ENCODE measurements around the gene ANKS4B. TPM values are rescaled to one million over a fixed set of nuclear protein-coding genes. Genes with fewer than 3 reads are reported as not detected.

The ANKS4B gene
- total and polyA plus RNA-seq, 2 donors (not counting 3 experiments of a cell fraction or from before 2014, with no cell fraction given): not detected

GRCh38 chr16:21224800-21225199 is 8.7 kb upstream of the ANKS4B start:
- peaks cover 12 to 20% of the 10 kb centered on the region in 2 experiments for H3K27me3 ChIP-seq (ENCODE audit: control insufficient read depth in 2 of 2, insufficient read depth in 2 of 2, low read length in 2 of 2)
- CTCF ChIA-PET: no interaction called here

More at GRCh38 chr16:21224800-21225199, 8.7 kb upstream of the ANKS4B start:
- FAIRE-seq: no peak
- no peak for DNase-seq (ENCODE audit: low read depth, low spot score)
- Histone ChIP-seq H3K4me3 (replicated peaks in 1 of 3; ENCODE audit: insufficient read depth in 1 of 3, low read depth in 1 of 3, low read length in 3 of 3) (no peak overlapping the region), H3K79me2 (ENCODE audit: control insufficient read depth, insufficient read depth, low read length) (no peaks in the 10 kb centered on the region), H2AFZ (ENCODE audit: low read depth, low read length) (no peak overlapping the region), H3K9me3 (replicated peaks; ENCODE audit: control insufficient read depth, insufficient read depth, low read length) (no peaks in the 10 kb centered on the region), H3K4me2 (ENCODE audit: insufficient read depth, low read length) (no peak overlapping the region), H3K9me1 (replicated peaks; ENCODE audit: control insufficient read depth, extremely low read depth, insufficient read depth, low read length) (no peaks in the 10 kb centered on the region), H3K9ac (replicated peaks; ENCODE audit: extremely low read depth, insufficient read depth, low read length) (no peak overlapping the region), H3K27ac (ENCODE audit: insufficient read depth, low read depth, low read length) (no peak overlapping the region), H4K20me1 (replicated peaks; ENCODE audit: control insufficient read depth, extremely low read depth, insufficient read depth, low read length) (no peaks in the 10 kb centered on the region), H3K36me3 (ENCODE audit: control insufficient read depth in 2 of 2, extremely low read depth in 1 of 2, insufficient read depth in 2 of 2, low read length in 2 of 2) (no peaks in the 10 kb centered on the region), H3K4me1 (ENCODE audit: control insufficient read depth, extremely low read depth, insufficient read depth, low read length) (no peaks in the 10 kb centered on the region)
- no TSS peak for BruUV-seq (replicated peaks)
- intact Hi-C loops (cut with micrococcal nuclease) (no loop called here), dilution Hi-C loops (cut with MboI; ENCODE audit: extremely low pct_ligation_motif_present, low sequenced_read_pairs) (no loop called here)
- TF ChIP-seq, protein P1, sequence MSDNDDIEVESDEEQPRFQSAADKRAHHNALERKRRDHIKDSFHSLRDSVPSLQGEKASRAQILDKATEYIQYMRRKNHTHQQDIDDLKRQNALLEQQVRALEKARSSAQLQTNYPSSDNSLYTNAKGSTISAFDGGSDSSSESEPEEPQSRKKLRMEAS (IDR thresholded peaks at IDR 0.05; ENCODE audit: insufficient read depth, insufficient read length): no peak
- TF ChIP-seq FOS (IDR thresholded peaks at IDR 0.05; ENCODE audit: borderline replicate concordance, insufficient read depth, low read length) (no peak), GATA2 (IDR thresholded peaks at IDR 0.05; ENCODE audit: insufficient read depth, insufficient read length, low read depth, low read length) (no peak), POLR2A (IDR thresholded peaks at IDR 0.05; ENCODE audit: low read depth, low read length) (no peak), POLR2AphosphoS5 (IDR thresholded peaks at IDR 0.05; ENCODE audit: insufficient read depth, low read depth, low read length) (no peak), EZH2 (IDR thresholded peaks at IDR 0.05; ENCODE audit: borderline replicate concordance, low read depth, low read length, severe bottlenecking) (no peak), CTCF (IDR thresholded peaks at IDR 0.05; ENCODE audit: extremely low read depth in 1 of 2, insufficient read depth in 1 of 2, low read depth in 1 of 2, low read length in 2 of 2) (no peak), JUN (IDR thresholded peaks at IDR 0.05; ENCODE audit: borderline replicate concordance, insufficient read depth, insufficient read length, low read depth) (no peak), MYC (IDR thresholded peaks at IDR 0.05; ENCODE audit: low read depth, low read length) (no peak)
- POLR2A ChIA-PET: no interaction called here

All from endothelial cell of umbilical vein (primary cell).